Measurements from ENCODE around the gene TUBB6.

Gene TUBB6

DNA sequence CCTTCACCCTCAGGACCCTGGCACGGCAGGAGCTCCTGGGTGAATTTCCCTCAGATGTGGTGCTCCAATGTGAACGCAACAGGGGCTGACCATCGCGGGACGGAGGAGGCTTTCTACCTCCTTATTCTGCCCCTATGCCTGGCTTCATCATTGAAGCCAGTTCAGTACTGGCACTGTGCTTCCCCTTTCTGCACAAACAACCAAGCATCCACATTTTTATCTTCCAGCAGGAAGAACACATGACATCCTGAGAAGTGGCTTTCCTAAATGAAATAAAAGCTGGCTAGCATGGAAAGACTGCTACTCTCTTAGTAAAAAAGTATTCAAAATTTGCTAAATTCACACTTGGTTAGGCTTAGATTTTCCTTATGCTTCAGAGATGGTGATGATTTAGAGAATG lies 44.1 kb downstream of the TUBB6 start:
- DNase-seq (ENCODE audit: extremely low read depth, insufficient read length), result no peak
- no peak overlapping the region for H3K4me3 ChIP-seq (replicated peaks; ENCODE audit: low read depth, low read length)
- H3K36me3 ChIP-seq (ENCODE audit: control insufficient read depth, insufficient read depth, low read length), result peaks cover 19% of the 10 kb centered on the region
- TF ChIP-seq, protein P1, sequence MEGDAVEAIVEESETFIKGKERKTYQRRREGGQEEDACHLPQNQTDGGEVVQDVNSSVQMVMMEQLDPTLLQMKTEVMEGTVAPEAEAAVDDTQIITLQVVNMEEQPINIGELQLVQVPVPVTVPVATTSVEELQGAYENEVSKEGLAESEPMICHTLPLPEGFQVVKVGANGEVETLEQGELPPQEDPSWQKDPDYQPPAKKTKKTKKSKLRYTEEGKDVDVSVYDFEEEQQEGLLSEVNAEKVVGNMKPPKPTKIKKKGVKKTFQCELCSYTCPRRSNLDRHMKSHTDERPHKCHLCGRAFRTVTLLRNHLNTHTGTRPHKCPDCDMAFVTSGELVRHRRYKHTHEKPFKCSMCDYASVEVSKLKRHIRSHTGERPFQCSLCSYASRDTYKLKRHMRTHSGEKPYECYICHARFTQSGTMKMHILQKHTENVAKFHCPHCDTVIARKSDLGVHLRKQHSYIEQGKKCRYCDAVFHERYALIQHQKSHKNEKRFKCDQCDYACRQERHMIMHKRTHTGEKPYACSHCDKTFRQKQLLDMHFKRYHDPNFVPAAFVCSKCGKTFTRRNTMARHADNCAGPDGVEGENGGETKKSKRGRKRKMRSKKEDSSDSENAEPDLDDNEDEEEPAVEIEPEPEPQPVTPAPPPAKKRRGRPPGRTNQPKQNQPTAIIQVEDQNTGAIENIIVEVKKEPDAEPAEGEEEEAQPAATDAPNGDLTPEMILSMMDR (IDR thresholded peaks at IDR 0.05; ENCODE audit: insufficient read depth, low read length, poor library complexity, severe bottlenecking), result no peak
- no peaks in the 10 kb centered on the region for H3K27me3 ChIP-seq (replicated peaks; ENCODE audit: control insufficient read depth, insufficient read depth, low read length)

GRCh38 chr18:12359515-12359927 lies 51.5 kb downstream of the TUBB6 start:
- H3K27me3 ChIP-seq (replicated peaks; ENCODE audit: control insufficient read depth, insufficient read depth, low read length), result no peaks in the 10 kb centered on the region
- DNase-seq (ENCODE audit: extremely low read depth, insufficient read length), result no peak
- no peak overlapping the region for H3K4me3 ChIP-seq (replicated peaks; ENCODE audit: low read depth, low read length)
- TF ChIP-seq, protein P1 (IDR thresholded peaks at IDR 0.05; ENCODE audit: insufficient read depth, low read length, poor library complexity, severe bottlenecking), result no peak
- H3K36me3 ChIP-seq (ENCODE audit: control insufficient read depth, insufficient read depth, low read length), result peaks cover 17% of the 10 kb centered on the region

- H3K36me3 ChIP-seq (ENCODE audit: control insufficient read depth, insufficient read depth, low read length), result peaks cover 20% of the 10 kb centered on the region
- TF ChIP-seq, protein P1 (IDR thresholded peaks at IDR 0.05; ENCODE audit: insufficient read depth, low read length, poor library complexity, severe bottlenecking), result no peak
- DNase-seq (ENCODE audit: extremely low read depth, insufficient read length), result no peak
Measured at GRCh38 chr18:12361770-12362378, 53.8 kb downstream of the TUBB6 start.

GRCh38 chr18:12362473-12363174 lies 54.6 kb downstream of the TUBB6 start:
- H3K4me3 ChIP-seq (replicated peaks; ENCODE audit: low read depth, low read length), result no peak overlapping the region
- TF ChIP-seq, protein P1 (IDR thresholded peaks at IDR 0.05; ENCODE audit: insufficient read depth, low read length, poor library complexity, severe bottlenecking), result no peak
- no peak for DNase-seq (ENCODE audit: extremely low read depth, insufficient read length)
- H3K27me3 ChIP-seq (replicated peaks; ENCODE audit: control insufficient read depth, insufficient read depth, low read length), result no peaks in the 10 kb centered on the region
- H3K36me3 ChIP-seq (ENCODE audit: control insufficient read depth, insufficient read depth, low read length), result peaks cover 25% of the 10 kb centered on the region

More at GRCh38 chr18:12361770-12362378, 53.8 kb downstream of the TUBB6 start:
- no peak overlapping the region for H3K4me3 ChIP-seq (replicated peaks; ENCODE audit: low read depth, low read length)
- no peaks in the 10 kb centered on the region for H3K27me3 ChIP-seq (replicated peaks; ENCODE audit: control insufficient read depth, insufficient read depth, low read length)

GRCh38 chr18:12366379-12366778 lies 58.3 kb downstream of the TUBB6 start:
- Histone ChIP-seq H3K27me3 (replicated peaks; ENCODE audit: control insufficient read depth, insufficient read depth, low read length) (no peaks in the 10 kb centered on the region), H3K4me3 (replicated peaks; ENCODE audit: low read depth, low read length) (no peak overlapping the region), H3K36me3 (ENCODE audit: control insufficient read depth, insufficient read depth, low read length) (peaks cover 25% of the 10 kb centered on the region)
- TF ChIP-seq, protein P1 (IDR thresholded peaks at IDR 0.05; ENCODE audit: insufficient read depth, low read length, poor library complexity, severe bottlenecking), result no peak
- no peak for DNase-seq (ENCODE audit: extremely low read depth, insufficient read length)
